KMS-11 (cell line): Measurements from ENCODE around the gene SLC13A3.

ENCODE experiments used
- H2AFZ ChIP-seq: fragments of 200-600 bp; sonication (generic); 2 replicates; pipeline ENCODE4 v1.6.1; 2016; ENCODE audit warnings: antibody characterized with exemption, mixed run types, low read depth
- H3K27ac ChIP-seq: fragments of 200-600 bp; sonication (generic); 2 replicates; pipeline ENCODE4 v1.6.1; 2016; ENCODE audit warnings: mild to moderate bottlenecking, mixed run types
- H3K27me3 ChIP-seq: fragments of 200-600 bp; sonication (generic); 2 replicates; pipeline ENCODE4 v1.6.1; 2017; ENCODE audit warnings: mild to moderate bottlenecking, low read depth, mixed run types, moderate library complexity; ENCODE audit not compliant: insufficient read depth
- H3K36me3 ChIP-seq: fragments of 200-600 bp; sonication (generic); 2 replicates; pipeline ENCODE4 v1.6.1; 2017; ENCODE audit warnings: mild to moderate bottlenecking, mixed run types; ENCODE audit not compliant: insufficient read depth
- H3K4me1 ChIP-seq: fragments of 200-600 bp; sonication (generic); 2 replicates; pipeline ENCODE4 v1.6.1; 2016; ENCODE audit warnings: mild to moderate bottlenecking, low read depth, mixed run types; ENCODE audit not compliant: poor library complexity, severe bottlenecking
- H3K4me2 ChIP-seq: fragments of 200-600 bp; sonication (generic); 2 replicates; pipeline ENCODE4 v1.7.0; 2016; ENCODE audit warnings: mild to moderate bottlenecking, mixed run types
- H3K4me3 ChIP-seq: fragments of 200-600 bp; sonication (generic); IDR thresholded peaks from 2 replicates; pipeline ENCODE4 v1.6.1; 2017; ENCODE audit warnings: low read depth, low read length, mixed read lengths; ENCODE audit not compliant: insufficient read depth
- H3K79me2 ChIP-seq: fragments of 200-600 bp; sonication (generic); 2 replicates; pipeline ENCODE4 v1.6.1; 2016; ENCODE audit warnings: low read depth, mixed run types; ENCODE audit not compliant: insufficient read depth
- H3K9ac ChIP-seq: fragments of 200-600 bp; sonication (generic); 2 replicates; pipeline ENCODE4 v1.6.1; 2016; ENCODE audit warnings: mild to moderate bottlenecking, mixed run types
- H4K20me1 ChIP-seq: fragments of 200-600 bp; sonication (generic); 2 replicates; pipeline ENCODE4 v1.6.1; 2016; ENCODE audit warnings: mild to moderate bottlenecking, mixed run types; ENCODE audit not compliant: insufficient read depth
- TF ChIP-seq, protein P1 (sequence below): fragments of 200-600 bp; sonication (generic); conservative IDR thresholded peaks from 2 replicates; pipeline ENCODE4 v1.6.1; 2017; ENCODE audit warnings: low read depth, mild to moderate bottlenecking, antibody characterized with exemption, low read length, moderate library complexity, mixed read lengths

The SLC13A3 gene

DNA sequence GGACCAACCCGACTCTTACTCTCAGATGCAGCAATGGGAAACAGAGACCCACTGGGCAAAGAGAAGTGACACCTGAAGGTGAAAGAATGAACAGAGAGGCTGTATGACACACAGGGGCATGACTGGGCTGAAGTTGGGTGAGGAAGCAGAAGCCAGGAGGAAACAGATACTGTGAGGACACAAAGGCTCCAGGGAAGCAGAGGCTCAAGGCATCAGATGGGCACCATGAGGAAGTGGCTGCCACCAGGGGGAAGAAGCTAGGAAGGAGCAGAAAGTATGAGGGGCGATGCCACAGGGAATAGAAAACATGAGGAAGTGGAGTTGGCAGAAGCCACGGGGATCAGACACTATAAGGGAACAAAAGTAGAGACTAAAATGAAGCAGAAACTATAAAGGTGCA is 69.9 kb downstream of the SLC13A3 start:
- no peak overlapping the region for H3K27ac ChIP-seq
- no peak overlapping the region for H3K4me3 ChIP-seq
- no peak overlapping the region for H3K9ac ChIP-seq
- no peaks in the 10 kb centered on the region for H3K4me1 ChIP-seq
- H3K27me3 ChIP-seq, result no peaks in the 10 kb centered on the region
- H3K4me2 ChIP-seq, result no peak overlapping the region
- no peaks in the 10 kb centered on the region for H3K36me3 ChIP-seq
- TF ChIP-seq, protein P1, sequence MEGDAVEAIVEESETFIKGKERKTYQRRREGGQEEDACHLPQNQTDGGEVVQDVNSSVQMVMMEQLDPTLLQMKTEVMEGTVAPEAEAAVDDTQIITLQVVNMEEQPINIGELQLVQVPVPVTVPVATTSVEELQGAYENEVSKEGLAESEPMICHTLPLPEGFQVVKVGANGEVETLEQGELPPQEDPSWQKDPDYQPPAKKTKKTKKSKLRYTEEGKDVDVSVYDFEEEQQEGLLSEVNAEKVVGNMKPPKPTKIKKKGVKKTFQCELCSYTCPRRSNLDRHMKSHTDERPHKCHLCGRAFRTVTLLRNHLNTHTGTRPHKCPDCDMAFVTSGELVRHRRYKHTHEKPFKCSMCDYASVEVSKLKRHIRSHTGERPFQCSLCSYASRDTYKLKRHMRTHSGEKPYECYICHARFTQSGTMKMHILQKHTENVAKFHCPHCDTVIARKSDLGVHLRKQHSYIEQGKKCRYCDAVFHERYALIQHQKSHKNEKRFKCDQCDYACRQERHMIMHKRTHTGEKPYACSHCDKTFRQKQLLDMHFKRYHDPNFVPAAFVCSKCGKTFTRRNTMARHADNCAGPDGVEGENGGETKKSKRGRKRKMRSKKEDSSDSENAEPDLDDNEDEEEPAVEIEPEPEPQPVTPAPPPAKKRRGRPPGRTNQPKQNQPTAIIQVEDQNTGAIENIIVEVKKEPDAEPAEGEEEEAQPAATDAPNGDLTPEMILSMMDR, result no peak
- no peak overlapping the region for H2AFZ ChIP-seq
- no peaks in the 10 kb centered on the region for H3K79me2 ChIP-seq
- H4K20me1 ChIP-seq, result no peaks in the 10 kb centered on the region

- H3K4me1 ChIP-seq, result no peaks in the 10 kb centered on the region
Observed at GRCh38 chr20:46580613-46581205, 70.5 kb downstream of the SLC13A3 start.

DNA sequence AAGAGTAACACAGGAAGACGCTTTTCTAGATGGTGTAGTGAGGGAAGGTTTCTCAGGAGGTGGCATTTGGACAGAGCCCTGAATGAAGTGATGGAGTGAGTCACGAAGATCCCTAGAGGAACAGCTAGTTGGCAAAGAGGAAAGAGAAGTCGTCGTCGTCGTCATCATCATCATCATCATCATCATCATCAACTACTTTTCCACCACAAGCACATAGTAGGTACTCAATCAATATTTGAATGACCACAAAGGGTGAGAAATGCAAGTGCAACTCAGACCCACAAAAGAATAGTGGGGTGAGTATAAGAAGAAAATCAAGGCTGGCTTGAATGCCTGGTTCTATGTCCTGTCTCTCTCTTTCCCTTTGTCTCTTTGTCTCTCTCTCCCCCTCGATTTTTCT is 72.5 kb downstream of the SLC13A3 start:
- Histone ChIP-seq H3K4me2 (no peak overlapping the region), H3K27me3 (no peaks in the 10 kb centered on the region), H4K20me1 (no peaks in the 10 kb centered on the region), H3K9ac (no peak overlapping the region), H3K4me3 (no peak overlapping the region), H2AFZ (no peak overlapping the region), H3K79me2 (no peaks in the 10 kb centered on the region), H3K27ac (no peak overlapping the region), H3K36me3 (no peaks in the 10 kb centered on the region), H3K4me1 (no peaks in the 10 kb centered on the region)
- TF ChIP-seq, protein P1, result no peak

More at GRCh38 chr20:46580613-46581205, 70.5 kb downstream of the SLC13A3 start:
- H3K27ac ChIP-seq, result no peak overlapping the region
- H3K79me2 ChIP-seq, result no peaks in the 10 kb centered on the region
- H3K4me3 ChIP-seq, result no peak overlapping the region
- TF ChIP-seq, protein P1, result no peak
- H3K9ac ChIP-seq, result no peak overlapping the region
- no peaks in the 10 kb centered on the region for H4K20me1 ChIP-seq
- no peak overlapping the region for H2AFZ ChIP-seq
- H3K36me3 ChIP-seq, result no peaks in the 10 kb centered on the region
- no peak overlapping the region for H3K4me2 ChIP-seq
- no peaks in the 10 kb centered on the region for H3K27me3 ChIP-seq

DNA sequence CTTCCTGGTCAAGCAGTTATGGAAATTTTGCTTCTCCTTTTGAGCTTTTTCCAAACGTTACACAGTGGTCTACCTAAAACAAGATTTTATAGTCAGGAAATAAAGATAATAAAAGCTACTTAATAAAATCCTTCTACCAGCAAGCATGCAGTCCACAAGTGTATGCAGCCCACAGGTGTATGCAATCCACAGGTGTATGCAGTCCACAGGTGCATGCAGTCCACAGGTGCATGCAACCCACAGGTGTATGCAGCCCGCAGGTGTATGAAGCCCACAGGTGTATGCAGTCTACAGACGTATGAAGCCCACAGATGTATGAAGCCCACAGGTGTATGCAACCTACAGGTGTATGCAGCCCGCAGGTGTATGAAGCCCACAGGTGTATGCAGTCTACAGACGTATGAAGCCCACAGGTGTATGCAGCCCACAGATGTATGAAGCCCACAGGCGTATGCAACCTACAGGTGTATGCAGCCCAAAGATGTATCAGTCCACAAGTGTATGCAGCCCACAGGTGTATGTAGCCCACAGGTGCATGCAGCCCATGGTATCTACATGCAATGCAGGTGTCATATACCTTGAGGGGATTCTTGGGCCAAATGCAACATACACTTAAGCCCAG is 74.4 kb downstream of the SLC13A3 start:
- Histone ChIP-seq H2AFZ (no peak overlapping the region), H3K27ac (no peak overlapping the region), H4K20me1 (no peaks in the 10 kb centered on the region), H3K9ac (no peak overlapping the region), H3K4me3 (no peak overlapping the region), H3K4me2 (no peak overlapping the region), H3K36me3 (no peaks in the 10 kb centered on the region), H3K79me2 (no peaks in the 10 kb centered on the region), H3K4me1 (no peaks in the 10 kb centered on the region), H3K27me3 (no peaks in the 10 kb centered on the region)
- TF ChIP-seq, protein P1, result no peak
